ENCODE data around the gene CREBBP. TPM values are rescaled to one million over a fixed set of nuclear protein-coding genes. Genes with fewer than 3 reads are reported as not detected.

CREBBP gene
- polyA plus RNA-seq, 1 of the 3 experiments (the other 2 are of a cell fraction): 5.7 TPM

- Histone ChIP-seq H3K9me2 (no peaks in the 10 kb centered on the region), H3K79me2 (ENCODE audit: insufficient read depth) (no peaks in the 10 kb centered on the region), H3K27me3 (ENCODE audit: insufficient read depth) (no peaks in the 10 kb centered on the region), H3K9ac (no peak overlapping the region), H3K4me1 (ENCODE audit: control insufficient read depth in 1 of 2, insufficient read depth in 2 of 2, low read depth in 1 of 2, low read length in 1 of 2) (no peaks in the 10 kb centered on the region), H2AFZ (ENCODE audit: low read depth) (no peak overlapping the region), H3K27ac (ENCODE audit: low read depth in 2 of 2, low read length in 1 of 2) (no peak overlapping the region), H3K9me3 (no peaks in the 10 kb centered on the region), H3F3A (replicated peaks; ENCODE audit: insufficient read depth) (no peaks in the 10 kb centered on the region), H3K36me3 (replicated peaks in 1 of 2; ENCODE audit: control insufficient read depth in 1 of 2, insufficient read depth in 2 of 2, low read length in 1 of 2) (no peaks in the 10 kb centered on the region), H3K4me3 (ENCODE audit: low read depth in 2 of 2, low read length in 1 of 2) (no peak overlapping the region), H4K20me1 (ENCODE audit: insufficient read depth) (no peaks in the 10 kb centered on the region), H3K4me2 (no peak overlapping the region)
- POLR2A ChIA-PET: no interaction called here
- WGBS (ENCODE audit: low lambda C conversion rate): 80% methylated on average over 4 of the region's 4 CpGs
- TF ChIP-seq ZBTB33 (IDR thresholded peaks at IDR 0.05; ENCODE audit: borderline replicate concordance, low read depth): no peak
- no peak for TF ChIP-seq FOXJ3 (CRISPR knock-in tag; IDR thresholded peaks at IDR 0.05)
- TF ChIP-seq FOXM1 (IDR thresholded peaks at IDR 0.05; ENCODE audit: low read depth): no peak
- TF ChIP-seq FOSL2 (IDR thresholded peaks at IDR 0.05; ENCODE audit: borderline replicate concordance, low read depth): no peak
- no peak for TF ChIP-seq EP300 (IDR thresholded peaks at IDR 0.05; ENCODE audit: borderline replicate concordance in 1 of 2, low read depth in 1 of 2, low read length in 1 of 2)
- TF ChIP-seq PBX3 (IDR thresholded peaks at IDR 0.05): no peak
- TF ChIP-seq SIN3A (IDR thresholded peaks at IDR 0.05; ENCODE audit: borderline replicate concordance, low read depth, low read length): no peak
- no peak for TF ChIP-seq POLR2AphosphoS5 (IDR thresholded peaks at IDR 0.05; ENCODE audit: low read depth, low read length)
- no peak for TF ChIP-seq YY1 (IDR thresholded peaks at IDR 0.05; ENCODE audit: low read depth)
- CTCF ChIA-PET: no interaction called here
- no peak for DNase-seq
These were observed 27.1 kb upstream of the CREBBP start for GRCh38 chr16:3907586-3907985.

GRCh38 chr16:3906363-3906762 is 25.9 kb upstream of the CREBBP start:
- H3K9me2 ChIP-seq: no peaks in the 10 kb centered on the region
- H3K27me3 ChIP-seq (ENCODE audit: insufficient read depth): no peaks in the 10 kb centered on the region
- H3K9me3 ChIP-seq: no peaks in the 10 kb centered on the region
- no peaks in the 10 kb centered on the region for H3K79me2 ChIP-seq (ENCODE audit: insufficient read depth)
- ChIA-PET CTCF (no interaction called here), POLR2A (no interaction called here)
- no peak overlapping the region for H3K4me3 ChIP-seq (ENCODE audit: low read depth in 2 of 2, low read length in 1 of 2)
- H3K27ac ChIP-seq (ENCODE audit: low read depth in 2 of 2, low read length in 1 of 2): no peak overlapping the region
- H4K20me1 ChIP-seq (ENCODE audit: insufficient read depth): no peaks in the 10 kb centered on the region
- H2AFZ ChIP-seq (ENCODE audit: low read depth): no peak overlapping the region
- H3K4me1 ChIP-seq (ENCODE audit: control insufficient read depth in 1 of 2, insufficient read depth in 2 of 2, low read depth in 1 of 2, low read length in 1 of 2): no peaks in the 10 kb centered on the region
- WGBS (ENCODE audit: low lambda C conversion rate): 85% methylated on average over 1 of the region's 1 CpG
- no peak for DNase-seq
- no peaks in the 10 kb centered on the region for H3F3A ChIP-seq (replicated peaks; ENCODE audit: insufficient read depth)
- no peaks in the 10 kb centered on the region for H3K36me3 ChIP-seq (replicated peaks in 1 of 2; ENCODE audit: control insufficient read depth in 1 of 2, insufficient read depth in 2 of 2, low read length in 1 of 2)
- no peak overlapping the region for H3K9ac ChIP-seq
- no peak overlapping the region for H3K4me2 ChIP-seq
- TF ChIP-seq RXRA (IDR thresholded peaks at IDR 0.05; ENCODE audit: borderline replicate concordance, low read depth) (no peak), CTCF (IDR thresholded peaks at IDR 0.05) (no peak), USF2 (IDR thresholded peaks at IDR 0.05; ENCODE audit: borderline replicate concordance, low read depth, low read length) (no peak), RAD21 (IDR thresholded peaks at IDR 0.05; ENCODE audit: low read length) (no peak), MAX (IDR thresholded peaks at IDR 0.05; ENCODE audit: low read depth) (no peak), PBX3 (IDR thresholded peaks at IDR 0.05) (no peak), REST (IDR thresholded peaks at IDR 0.05; ENCODE audit: low read depth, low read length) (no peak), MXI1 (IDR thresholded peaks at IDR 0.05; ENCODE audit: low read depth, low read length) (no peak), JUND (IDR thresholded peaks at IDR 0.05) (no peak)
